Activated CD4-positive, alpha-beta T cell treated with anti-CD3 and anti-CD28 coated beads, Interleukin-2, amount 10 ng/mL, durations not matched to agents 24 days and 14 days (primary cell): ENCODE results near the gene ZNF148. TPM values are rescaled to one million over a fixed set of nuclear protein-coding genes. Genes with fewer than 3 reads are reported as not detected.

ENCODE experiments used
- DNase-seq: peaks from one replicate; pipeline ENCODE4 v3.0.0; 2022
- H3K27ac Mint-ChIP-seq: one replicate; pipeline ENCODE4 v1.8.0; 2022; ENCODE audit warnings: mild to moderate bottlenecking, mixed read lengths
- H3K27me3 Mint-ChIP-seq: one replicate; pipeline ENCODE4 v1.8.0; 2022; ENCODE audit warnings: mixed read lengths
- H3K36me3 Mint-ChIP-seq: one replicate; pipeline ENCODE4 v1.8.0; 2022; ENCODE audit warnings: low read depth, mild to moderate bottlenecking, mixed read lengths
- H3K4me1 Mint-ChIP-seq: one replicate; pipeline ENCODE4 v1.8.0; 2021; ENCODE audit warnings: mixed read lengths
- H3K4me3 Mint-ChIP-seq: one replicate; pipeline ENCODE4 v1.8.0; 2022; ENCODE audit warnings: mild to moderate bottlenecking, moderate library complexity, mixed read lengths
- H3K9me3 Mint-ChIP-seq: one replicate; pipeline ENCODE4 v1.8.0; 2021; ENCODE audit warnings: mixed read lengths
- intact Hi-C: fragments of 100-400 bp; cut with micrococcal nuclease; formaldehyde crosslinking; loops from one replicate; pipeline ENCODE4 v1.15.1; 2023
- total RNA-seq: library from RNA; stranded (reverse); gene quantifications from 2 replicates; pipeline ENCODE4 v1.2.3, GENCODE V29; 2022

Gene ZNF148
- total RNA-seq, 1 donor from 2014 or later, result 31.8 TPM

DNA sequence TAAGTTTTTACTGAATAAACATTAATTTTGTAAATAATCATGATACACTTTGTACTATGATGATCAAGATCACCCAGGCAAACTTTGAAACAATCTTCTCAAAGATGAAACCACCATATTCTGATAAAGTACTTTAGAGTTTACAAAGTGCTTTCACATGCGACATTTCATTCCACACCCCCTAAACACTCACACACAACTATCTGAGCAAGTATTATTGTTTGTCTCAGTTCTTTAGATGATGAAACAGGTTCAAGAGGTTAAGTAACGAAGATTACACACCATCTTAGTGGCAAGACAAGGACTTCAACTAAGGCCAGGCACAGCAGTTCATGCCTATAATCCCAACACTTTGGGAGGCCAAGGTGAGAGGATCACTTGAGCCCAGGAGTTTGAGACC lies 37.6 kb downstream of the ZNF148 start:
- peaks cover 19% of the 10 kb centered on the region for H3K4me1 Mint-ChIP-seq

GRCh38 chr3:125334675-125335560 lies 40.2 kb downstream of the ZNF148 start:
- Mint-ChIP-seq H3K36me3 (peaks cover 20% of the 10 kb centered on the region), H3K9me3 (peaks cover 8% of the 10 kb centered on the region), H3K27me3 (no peaks in the 10 kb centered on the region), H3K4me3 (no peak overlapping the region), H3K4me1 (peaks cover 23% of the 10 kb centered on the region), H3K27ac (no peak overlapping the region)
- DNase-seq, result no peak
- intact Hi-C loops, result no loop called here

More for the DNA sequence above, 37.6 kb downstream of the ZNF148 start:
- Mint-ChIP-seq H3K4me3 (no peak overlapping the region), H3K27me3 (no peaks in the 10 kb centered on the region), H3K36me3 (peaks cover 25% of the 10 kb centered on the region), H3K27ac (no peak overlapping the region), H3K9me3 (peaks cover 9% of the 10 kb centered on the region)
- DNase-seq, result no peak
- intact Hi-C loops, result no loop called here

DNA sequence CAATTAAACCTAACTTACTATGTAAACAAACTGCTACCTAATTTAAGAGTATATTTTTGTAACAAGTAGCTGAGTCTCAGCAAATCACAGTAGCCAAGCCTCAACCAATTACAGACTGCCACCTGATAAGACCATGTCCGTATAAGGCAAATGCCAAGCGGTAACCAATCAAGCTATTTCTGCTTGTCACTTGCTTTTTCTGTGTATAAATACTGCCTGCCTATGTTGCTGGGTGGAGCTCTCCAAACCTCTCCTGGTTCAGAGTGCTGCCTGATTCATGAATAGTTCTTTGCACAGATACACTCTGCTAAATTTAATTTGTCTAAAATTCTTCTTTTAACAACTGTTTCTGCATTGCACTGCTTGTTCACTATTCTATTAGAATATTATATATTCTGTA lies 42.6 kb downstream of the ZNF148 start:
- no peak for DNase-seq
- intact Hi-C loops, result no loop called here
- Mint-ChIP-seq H3K4me3 (no peak overlapping the region), H3K27ac (no peak overlapping the region), H3K36me3 (peaks cover 21% of the 10 kb centered on the region), H3K9me3 (peaks cover 8% of the 10 kb centered on the region), H3K4me1 (peaks cover 18% of the 10 kb centered on the region), H3K27me3 (no peaks in the 10 kb centered on the region)

GRCh38 chr3:125331243-125331642 lies 43.9 kb downstream of the ZNF148 start:
- peaks cover 28% of the 10 kb centered on the region for H3K36me3 Mint-ChIP-seq
- no peak for DNase-seq
- H3K4me1 Mint-ChIP-seq, result peaks cover 15% of the 10 kb centered on the region
- H3K4me3 Mint-ChIP-seq, result no peak overlapping the region
- no peaks in the 10 kb centered on the region for H3K27me3 Mint-ChIP-seq
- H3K27ac Mint-ChIP-seq, result peak overlapping the region; percentile 2
- peaks cover 8% of the 10 kb centered on the region for H3K9me3 Mint-ChIP-seq
- intact Hi-C loops, result no loop called here

GRCh38 chr3:125326957-125327356 lies 48.2 kb downstream of the ZNF148 start:
- H3K4me3 Mint-ChIP-seq, result no peak overlapping the region
- peaks cover 45% of the 10 kb centered on the region for H3K36me3 Mint-ChIP-seq
- intact Hi-C loops, result no loop called here
- no peaks in the 10 kb centered on the region for H3K27me3 Mint-ChIP-seq
- no peak for DNase-seq
- H3K27ac Mint-ChIP-seq, result no peak overlapping the region
- H3K9me3 Mint-ChIP-seq, result peaks cover 8% of the 10 kb centered on the region
- peaks cover 9% of the 10 kb centered on the region for H3K4me1 Mint-ChIP-seq

DNA sequence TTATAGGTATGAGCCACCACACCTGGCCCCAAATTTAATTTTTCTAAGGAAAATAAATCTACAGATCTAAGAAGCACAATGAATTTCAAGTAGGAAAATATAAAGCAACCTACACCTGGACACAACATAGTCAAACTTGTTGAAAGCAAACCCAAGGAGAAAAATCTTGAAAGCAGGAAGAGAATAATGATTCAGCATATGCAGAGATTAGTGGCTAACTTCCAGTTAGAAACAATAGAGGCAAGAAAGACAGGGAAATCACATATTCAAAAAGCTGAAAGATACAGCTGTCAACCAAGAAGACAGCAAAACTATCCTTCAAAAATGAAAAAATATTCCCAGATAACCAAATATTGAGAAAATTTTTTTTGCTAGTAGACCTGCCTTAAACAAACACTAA lies 49.4 kb downstream of the ZNF148 start:
- Mint-ChIP-seq H3K4me3 (no peak overlapping the region), H3K27ac (no peak overlapping the region), H3K36me3 (peaks cover 42% of the 10 kb centered on the region), H3K27me3 (no peaks in the 10 kb centered on the region), H3K9me3 (peaks cover 5% of the 10 kb centered on the region), H3K4me1 (peaks cover 2% of the 10 kb centered on the region)
- DNase-seq, result no peak
- intact Hi-C loops, result no loop called here

GRCh38 chr3:125324341-125324740 lies 50.8 kb downstream of the ZNF148 start:
- DNase-seq, result no peak
- Mint-ChIP-seq H3K27ac (no peak overlapping the region), H3K36me3 (peaks cover 48% of the 10 kb centered on the region), H3K9me3 (peaks cover 5% of the 10 kb centered on the region), H3K27me3 (no peaks in the 10 kb centered on the region), H3K4me1 (peaks cover 2% of the 10 kb centered on the region), H3K4me3 (no peak overlapping the region)
- intact Hi-C loops, result no loop called here

DNA sequence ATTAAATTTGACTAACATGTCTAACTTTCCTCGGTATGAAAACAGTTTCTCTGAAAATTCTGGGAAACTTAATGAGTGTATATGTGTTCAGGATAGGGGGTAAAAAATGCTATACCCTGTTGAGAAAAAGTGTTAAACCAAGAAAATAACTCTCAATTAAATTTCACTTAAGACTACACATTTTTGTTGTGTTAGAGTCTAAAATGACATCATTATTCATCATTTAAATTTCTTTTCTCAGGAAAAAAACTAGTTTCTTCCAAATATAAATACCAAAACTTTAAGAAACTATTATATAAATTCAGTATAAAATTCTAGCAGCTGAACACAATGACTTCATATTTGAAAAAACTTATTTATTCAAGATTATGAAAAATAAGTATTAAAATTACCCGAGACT lies 52.2 kb downstream of the ZNF148 start:
- Mint-ChIP-seq H3K36me3 (peaks cover 47% of the 10 kb centered on the region), H3K9me3 (peaks cover 5% of the 10 kb centered on the region), H3K27ac (no peak overlapping the region), H3K4me3 (no peak overlapping the region), H3K27me3 (no peaks in the 10 kb centered on the region), H3K4me1 (peaks cover 5% of the 10 kb centered on the region)
- DNase-seq, result no peak
- intact Hi-C loops, result no loop called here

GRCh38 chr3:125322166-125322565 lies 53.0 kb downstream of the ZNF148 start:
- intact Hi-C loops, result no loop called here

DNA sequence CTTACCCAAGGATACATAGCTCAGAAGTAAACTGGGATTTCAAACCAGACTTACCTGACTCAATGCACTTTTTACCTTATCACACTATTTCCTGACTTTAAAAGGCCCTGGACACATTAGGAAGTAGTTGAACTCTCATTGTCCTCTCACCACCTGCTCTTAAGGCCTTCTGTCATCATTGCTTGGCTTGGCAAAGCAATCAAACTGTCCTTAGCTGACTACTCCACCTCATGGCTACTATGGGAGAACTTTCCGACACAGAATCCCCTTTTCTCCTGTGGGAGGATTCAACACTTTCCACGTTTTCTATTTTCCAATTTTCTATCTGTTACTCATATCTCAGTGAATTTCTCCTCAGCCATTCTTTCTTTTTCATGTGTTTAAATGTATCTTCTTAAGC lies 55.4 kb downstream of the ZNF148 start:
- intact Hi-C loops, result loop anchor here (10.0 kb wide), 2 partner anchors 55 to 265 kb away; partner anchors contain the start of genes HEG1 and ZNF148
- H3K36me3 Mint-ChIP-seq, result peaks cover 43% of the 10 kb centered on the region
- H3K4me3 Mint-ChIP-seq, result no peak overlapping the region
- peaks cover 11% of the 10 kb centered on the region for H3K4me1 Mint-ChIP-seq
- H3K27me3 Mint-ChIP-seq, result no peaks in the 10 kb centered on the region
- peaks cover 10% of the 10 kb centered on the region for H3K9me3 Mint-ChIP-seq
- H3K27ac Mint-ChIP-seq, result no peak overlapping the region
- DNase-seq, result no peak

More at GRCh38 chr3:125322166-125322565, 53.0 kb downstream of the ZNF148 start:
- Mint-ChIP-seq H3K27me3 (no peaks in the 10 kb centered on the region), H3K4me1 (peaks cover 5% of the 10 kb centered on the region), H3K27ac (no peak overlapping the region), H3K36me3 (peaks cover 46% of the 10 kb centered on the region), H3K4me3 (no peak overlapping the region), H3K9me3 (peaks cover 5% of the 10 kb centered on the region)
- no peak for DNase-seq

- Mint-ChIP-seq H3K36me3 (peaks cover 43% of the 10 kb centered on the region), H3K9me3 (peaks cover 10% of the 10 kb centered on the region), H3K4me1 (peaks cover 10% of the 10 kb centered on the region), H3K27ac (no peak overlapping the region), H3K4me3 (no peak overlapping the region), H3K27me3 (no peaks in the 10 kb centered on the region)
- DNase-seq, result no peak
- intact Hi-C loops, result loop anchor here (10.0 kb wide), 2 partner anchors 56 to 264 kb away; partner anchors contain the start of genes HEG1 and ZNF148
Observed at GRCh38 chr3:125318871-125319270, 56.3 kb downstream of the ZNF148 start.

- Mint-ChIP-seq H3K27me3 (no peaks in the 10 kb centered on the region), H3K27ac (no peak overlapping the region), H3K4me1 (peaks cover 11% of the 10 kb centered on the region), H3K4me3 (no peak overlapping the region), H3K9me3 (peaks cover 10% of the 10 kb centered on the region), H3K36me3 (peaks cover 44% of the 10 kb centered on the region)
- no peak for DNase-seq
- intact Hi-C loops, result loop anchor here (10.0 kb wide), 2 partner anchors 56 to 264 kb away; partner anchors contain the start of genes HEG1 and ZNF148
Observed at GRCh38 chr3:125318167-125318865, 56.8 kb downstream of the ZNF148 start.

GRCh38 chr3:125317761-125318160 lies 57.4 kb downstream of the ZNF148 start:
- H3K27ac Mint-ChIP-seq, result no peak overlapping the region
- peaks cover 13% of the 10 kb centered on the region for H3K4me1 Mint-ChIP-seq
- no peak for DNase-seq
- H3K36me3 Mint-ChIP-seq, result peaks cover 46% of the 10 kb centered on the region
- peaks cover 10% of the 10 kb centered on the region for H3K9me3 Mint-ChIP-seq
- no peaks in the 10 kb centered on the region for H3K27me3 Mint-ChIP-seq
- no peak overlapping the region for H3K4me3 Mint-ChIP-seq
- intact Hi-C loops, result loop anchor here (10.0 kb wide), 2 partner anchors 57 to 263 kb away; partner anchors contain the start of genes HEG1 and ZNF148

GRCh38 chr3:125316949-125317348 lies 58.2 kb downstream of the ZNF148 start:
- H3K4me3 Mint-ChIP-seq, result no peak overlapping the region
- peaks cover 20% of the 10 kb centered on the region for H3K4me1 Mint-ChIP-seq
- intact Hi-C loops, result loop anchor here (10.0 kb wide), 2 partner anchors 58 to 262 kb away; partner anchors contain the start of genes HEG1 and ZNF148
- peaks cover 50% of the 10 kb centered on the region for H3K36me3 Mint-ChIP-seq
- DNase-seq, result no peak
- peaks cover 10% of the 10 kb centered on the region for H3K9me3 Mint-ChIP-seq
- H3K27me3 Mint-ChIP-seq, result no peaks in the 10 kb centered on the region
- H3K27ac Mint-ChIP-seq, result no peak overlapping the region
